Pons (tissue), 1 donor: ENCODE data around the gene NPDC1.
"Not testable (repeated sequence)": the region's sequence is repeated elsewhere in the genome, so short reads cannot be mapped to it uniquely, and the experiment has no call there.

Experiments used
- DNase-seq: peaks from one replicate; pipeline ENCODE4 v3.0.0-alpha.2; 2016; ENCODE audit warnings: low spot score

NPDC1 gene

GRCh38 chr9:137074657-137075274 is 28.8 kb upstream of the NPDC1 start:
- DNase-seq: no peak

DNA sequence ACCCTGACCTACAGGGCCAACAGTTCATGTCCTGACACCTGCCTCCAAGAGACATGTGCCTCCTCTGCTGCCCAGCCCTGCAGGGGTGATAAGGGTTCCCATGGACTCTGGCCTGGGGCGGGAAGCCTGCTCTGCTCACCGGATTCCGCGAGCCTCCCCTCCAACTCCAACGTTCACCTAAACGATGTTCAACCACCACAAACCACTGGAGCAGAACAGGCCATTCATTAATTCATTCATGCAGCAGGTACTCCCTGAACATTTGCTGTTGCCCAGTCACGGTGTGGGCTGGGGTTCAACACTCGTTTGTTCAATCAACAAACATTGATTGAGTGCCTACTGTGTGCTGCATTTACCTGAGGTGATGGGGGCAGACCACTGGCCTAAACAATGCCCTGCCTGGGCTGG is 28.0 kb upstream of the NPDC1 start:
- DNase-seq: no peak

- DNase-seq: no peak
Observed at GRCh38 chr9:137071282-137071681, 25.3 kb upstream of the NPDC1 start.

GRCh38 chr9:137070906-137071275 is 24.9 kb upstream of the NPDC1 start:
- peak; percentile 96 for DNase-seq

DNA sequence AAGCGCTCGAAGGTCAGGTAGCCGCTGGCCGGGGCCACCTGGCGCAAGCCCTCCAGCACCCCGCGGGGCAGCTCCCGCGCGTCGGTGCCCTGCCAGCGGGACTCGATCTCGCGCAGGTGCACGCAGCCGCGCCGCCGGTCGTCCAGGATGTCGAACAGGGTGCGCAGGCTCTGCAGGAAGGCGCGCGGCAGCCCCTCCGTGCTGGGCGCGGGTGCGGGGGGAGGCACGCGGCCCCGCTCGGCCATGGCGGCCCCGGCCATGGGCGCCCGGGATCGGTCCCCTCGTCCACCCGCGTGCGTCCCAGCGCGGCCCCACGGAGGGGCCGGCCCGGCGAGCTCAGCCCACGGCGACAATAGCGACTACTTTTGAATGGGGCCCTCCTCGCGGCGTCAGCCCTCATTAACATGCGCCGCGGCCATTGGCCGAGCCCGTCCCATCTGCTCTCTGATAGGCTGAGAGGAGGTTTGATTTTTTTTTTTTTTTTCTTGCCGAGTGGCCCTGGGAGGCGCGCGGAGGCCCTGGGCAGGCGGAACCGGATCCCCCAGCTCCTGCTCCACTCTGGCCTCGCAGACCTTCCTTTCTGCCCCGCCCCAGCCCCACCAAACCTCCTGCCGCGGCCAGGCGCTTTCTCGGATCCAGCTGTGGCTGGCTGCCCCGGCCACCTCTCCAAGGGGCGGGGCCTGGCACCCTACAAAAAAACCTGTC is 24.4 kb upstream of the NPDC1 start, which contains the start of gene SAPCD2:
Gene SAPCD2 (minus strand): TSS at position 357 of the 705 bp plus-strand sequence. CDS start 97 bp downstream, at position 260.
- peak; percentile 92 for DNase-seq

- no peak for DNase-seq
Observed at GRCh38 chr9:137069508-137070091, 23.6 kb upstream of the NPDC1 start.

GRCh38 chr9:137068539-137069507 is 22.8 kb upstream of the NPDC1 start:
- no peak for DNase-seq

GRCh38 chr9:137067860-137068538 is 22.0 kb upstream of the NPDC1 start:
- peak; percentile 85 for DNase-seq

GRCh38 chr9:137066096-137066861 is 20.3 kb upstream of the NPDC1 start:
- DNase-seq: no peak

GRCh38 chr9:137065336-137065967 is 19.5 kb upstream of the NPDC1 start:
- no peak for DNase-seq

DNA sequence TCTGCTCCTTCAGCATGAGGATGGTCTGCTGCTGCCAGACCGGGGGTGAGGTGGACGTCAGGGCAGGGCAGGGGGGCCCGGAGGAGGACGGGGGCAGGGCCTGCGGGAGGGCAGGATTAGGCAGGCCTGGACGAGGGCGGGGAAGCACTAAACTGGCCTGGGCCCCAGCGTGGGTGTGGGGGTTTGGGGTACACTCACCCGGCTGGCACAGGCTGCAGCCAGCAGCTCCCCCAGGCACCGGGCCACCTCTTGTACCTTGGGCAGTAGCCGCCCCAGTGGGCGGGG is 18.8 kb upstream of the NPDC1 start:
- no peak for DNase-seq

GRCh38 chr9:137064027-137064879 is 18.3 kb upstream of the NPDC1 start:
- DNase-seq: no peak

GRCh38 chr9:137063311-137064026 is 17.5 kb upstream of the NPDC1 start:
- DNase-seq: no peak

GRCh38 chr9:137062798-137063197 is 16.8 kb upstream of the NPDC1 start:
- DNase-seq: not testable (repeated sequence)

GRCh38 chr9:137062384-137062783 is 16.4 kb upstream of the NPDC1 start:
- no peak for DNase-seq

DNA sequence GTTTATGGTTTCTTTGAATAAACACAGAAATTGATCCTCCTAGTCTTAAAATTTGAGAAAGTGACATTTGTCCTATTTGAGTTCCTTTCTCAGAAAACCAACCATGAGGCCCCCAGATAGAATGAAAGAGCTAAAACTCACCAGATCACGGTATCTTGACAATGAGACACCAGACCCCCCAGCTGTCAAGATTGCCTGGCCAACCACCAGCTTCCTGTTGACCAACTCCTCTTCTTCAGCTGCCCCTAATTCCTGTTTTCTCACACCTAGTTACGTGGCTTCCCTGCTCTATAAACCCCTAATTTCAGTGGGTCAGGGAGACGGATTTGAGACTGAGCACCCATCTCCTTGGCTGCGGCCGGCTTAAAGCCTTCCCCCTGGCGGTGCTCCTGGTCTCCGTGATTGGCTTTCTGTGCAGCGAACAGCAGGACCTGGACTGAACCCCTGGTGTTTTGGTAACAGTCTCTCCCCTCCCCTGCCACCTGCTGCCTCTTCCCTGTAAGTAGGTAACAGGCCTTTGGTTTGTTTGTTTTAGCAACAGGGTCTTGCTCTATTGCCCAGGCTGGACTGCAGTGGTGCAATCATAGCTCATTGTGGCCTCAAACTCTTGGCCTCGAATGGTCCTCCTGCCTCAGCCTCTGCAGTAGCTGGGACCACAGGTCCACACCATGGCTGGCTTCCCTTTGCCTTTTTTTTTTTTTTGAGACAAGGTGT is 12.7 kb upstream of the NPDC1 start:
- DNase-seq: no peak

- no peak for DNase-seq
Observed at GRCh38 chr9:137057545-137057944, 11.6 kb upstream of the NPDC1 start.

GRCh38 chr9:137056739-137057415 is 10.9 kb upstream of the NPDC1 start:
- DNase-seq: no peak
